ENCODE data around the gene TFDP1. TPM values are rescaled to one million over a fixed set of nuclear protein-coding genes. Genes with fewer than 3 reads are reported as not detected.

The TFDP1 gene
- total RNA-seq, 2 donors from 2014 or later = 48.3 to 57.1 TPM

- intact Hi-C loops (cut with DNase I) = no loop called here
- DNase-seq (no peak), ATAC-seq (no peak)
Measured at GRCh38 chr13:113637262-113638160, 53.0 kb downstream of the TFDP1 start.

- intact Hi-C loops (cut with DNase I) = no loop called here
- DNase-seq = no peak
Measured at GRCh38 chr13:113638173-113638746, 53.7 kb downstream of the TFDP1 start.

GRCh38 chr13:113638806-113639205 lies 54.3 kb downstream of the TFDP1 start:
- intact Hi-C loops (cut with DNase I) = no loop called here
- ATAC-seq = no peak
- no peak for DNase-seq

More at GRCh38 chr13:113638173-113638746, 53.7 kb downstream of the TFDP1 start:
- no peak for ATAC-seq

- peak; percentile 37 to 57 for ATAC-seq
- no peak for DNase-seq
- intact Hi-C loops (cut with DNase I) = no loop called here
Measured at GRCh38 chr13:113639616-113640262, 55.2 kb downstream of the TFDP1 start.

GRCh38 chr13:113641426-113641825 lies 56.9 kb downstream of the TFDP1 start:
- ATAC-seq (no peak), DNase-seq (no peak)
- intact Hi-C loops (cut with DNase I) = no loop called here

- no peak for DNase-seq
- ATAC-seq = no peak
- intact Hi-C loops (cut with DNase I) = no loop called here
Measured at GRCh38 chr13:113642563-113642962, 58.0 kb downstream of the TFDP1 start.

- ATAC-seq = no peak
- no peak for DNase-seq
- intact Hi-C loops (cut with DNase I) = no loop called here
Measured at GRCh38 chr13:113643593-113643992, 59.0 kb downstream of the TFDP1 start.

- no peak for ATAC-seq
- intact Hi-C loops (cut with DNase I) = no loop called here
- DNase-seq = no peak
Measured at GRCh38 chr13:113644800-113645199, 60.2 kb downstream of the TFDP1 start.

- intact Hi-C loops (cut with DNase I) = no loop called here
- ATAC-seq (no peak), DNase-seq (no peak)
Measured at GRCh38 chr13:113645329-113645728, 60.8 kb downstream of the TFDP1 start.

GRCh38 chr13:113646376-113646775 lies 61.8 kb downstream of the TFDP1 start:
- intact Hi-C loops (cut with DNase I) = no loop called here
- ATAC-seq (no peak), DNase-seq (no peak)

- ATAC-seq (peak in 1 of 2 donors; percentile 20), DNase-seq (no peak)
- intact Hi-C loops (cut with DNase I) = no loop called here
Measured at GRCh38 chr13:113646921-113647340, 62.4 kb downstream of the TFDP1 start.

GRCh38 chr13:113647351-113648215 lies 63.0 kb downstream of the TFDP1 start:
- intact Hi-C loops (cut with DNase I) = no loop called here
- ATAC-seq (peak; percentile 93 to 95), DNase-seq (peak; percentile 88)

- no peak for ATAC-seq
- intact Hi-C loops (cut with DNase I) = no loop called here
- no peak for DNase-seq
Measured at GRCh38 chr13:113648216-113648610, 63.7 kb downstream of the TFDP1 start.

- intact Hi-C loops (cut with DNase I) = no loop called here
- ATAC-seq (no peak), DNase-seq (no peak)
Measured at GRCh38 chr13:113649212-113649611, 64.7 kb downstream of the TFDP1 start.

GRCh38 chr13:113650275-113650674 lies 65.7 kb downstream of the TFDP1 start:
- intact Hi-C loops (cut with DNase I) = no loop called here
- ATAC-seq (no peak), DNase-seq (no peak)

- DNase-seq (no peak), ATAC-seq (no peak)
- intact Hi-C loops (cut with DNase I) = no loop called here
Measured at GRCh38 chr13:113650731-113651148, 66.2 kb downstream of the TFDP1 start.

GRCh38 chr13:113651511-113652403 lies 67.2 kb downstream of the TFDP1 start:
- ATAC-seq (no peak), DNase-seq (no peak)
- intact Hi-C loops (cut with DNase I) = no loop called here

All from left cardiac atrium (tissue), 4 donors.